Measurements from ENCODE around the gene NLE1. TPM values are rescaled to one million over a fixed set of nuclear protein-coding genes. Genes with fewer than 3 reads are reported as not detected.

NLE1 gene
- total RNA-seq, 1 experiment from 2014 or later = 47.7 TPM

GRCh38 chr17:35086931-35087573 lies 55.1 kb downstream of the NLE1 start:
- DNase-seq (ENCODE audit: low read depth) = peak; percentile 52

- no peak for DNase-seq (ENCODE audit: low read depth)
Observed at GRCh38 chr17:35086164-35086563, 55.9 kb downstream of the NLE1 start.

GRCh38 chr17:35084987-35085386 lies 57.1 kb downstream of the NLE1 start:
- peak; percentile 83 for DNase-seq (ENCODE audit: low read depth)

GRCh38 chr17:35083071-35083470 lies 59.0 kb downstream of the NLE1 start:
- no peak for DNase-seq (ENCODE audit: low read depth)

- peak; percentile 87 for DNase-seq (ENCODE audit: low read depth)
Observed at GRCh38 chr17:35082073-35082657, 59.9 kb downstream of the NLE1 start.

- DNase-seq (ENCODE audit: low read depth) = no peak
Observed at GRCh38 chr17:35081638-35082037, 60.5 kb downstream of the NLE1 start.

- no peak for DNase-seq (ENCODE audit: low read depth)
Observed at GRCh38 chr17:35080536-35080935, 61.6 kb downstream of the NLE1 start.

GRCh38 chr17:35079547-35080423 lies 62.3 kb downstream of the NLE1 start:
- DNase-seq (ENCODE audit: low read depth) = peak; percentile 23

Other genes starting within 250 kb of the NLE1 start
- gene CCT6B, start 180.8 kb downstream of the NLE1 start, total RNA-seq (2014; rRNA removed; shearing (Covaris generic)) = 2.1 and 3.5 TPM in 2 replicates
- gene ZNF830, start 180.8 kb downstream of the NLE1 start, total RNA-seq (2014; rRNA removed; shearing (Covaris generic)) = 26.1 and 31.5 TPM in 2 replicates
- gene LIG3, start 161.8 kb downstream of the NLE1 start, total RNA-seq (2014; rRNA removed; shearing (Covaris generic)) = 32.9 and 47.7 TPM in 2 replicates
- 16.8 and 17.0 TPM in 2 replicates for gene RFFL, start 78.6 kb downstream of the NLE1 start, total RNA-seq (2014; rRNA removed; shearing (Covaris generic))
- 8.2 and 9.3 TPM in 2 replicates for gene RAD51D, start 22.4 kb downstream of the NLE1 start, total RNA-seq (2014; rRNA removed; shearing (Covaris generic))
- not detected in 2 replicates for gene FNDC8, start 20.7 kb downstream of the NLE1 start, total RNA-seq (2014; rRNA removed; shearing (Covaris generic))
- gene UNC45B, start 5.5 kb upstream of the NLE1 start, total RNA-seq (2014; rRNA removed; shearing (Covaris generic)) = not detected in 2 replicates
- gene SLC35G3, start 52.1 kb upstream of the NLE1 start, total RNA-seq (2014; rRNA removed; shearing (Covaris generic)) = not detected in 2 replicates
- gene SLFN5, start 100.8 kb upstream of the NLE1 start, total RNA-seq (2014; rRNA removed; shearing (Covaris generic)) = 18.2 and 24.5 TPM in 2 replicates
- gene SLFN11, start 231.3 kb upstream of the NLE1 start, total RNA-seq (2014; rRNA removed; shearing (Covaris generic)) = 49.2 and 66.6 TPM in 2 replicates